H9 (cell line): ENCODE results near the gene KCTD5. TPM values are rescaled to one million over a fixed set of nuclear protein-coding genes. Genes with fewer than 3 reads are reported as not detected.

Experiments
- DNase-seq: peaks from one replicate; pipeline ENCODE4 v3.0.0-alpha.2; 2017
- H2AFZ ChIP-seq: one replicate; pipeline ENCODE4 v1.6.1; 2013; ENCODE audit warnings: mild to moderate bottlenecking, low read length, control low read depth, moderate library complexity
- H2AK5ac ChIP-seq: 2 replicates; pipeline ENCODE4 v1.6.1; 2013; ENCODE audit warnings: low read length, control low read depth, mixed read lengths; ENCODE audit not compliant: insufficient read length
- H2BK120ac ChIP-seq: one replicate; pipeline ENCODE4 v1.6.1; 2013; ENCODE audit warnings: low read depth, mild to moderate bottlenecking, low read length, control low read depth, inconsistent platforms; ENCODE audit not compliant: poor library complexity, severe bottlenecking
- H2BK12ac ChIP-seq: 2 replicates; pipeline ENCODE4 v1.6.1; 2013; ENCODE audit warnings: low read length, control low read depth, mixed read lengths, low read depth; ENCODE audit not compliant: insufficient read length
- H2BK15ac ChIP-seq: 2 replicates; pipeline ENCODE4 v1.6.1; 2013; ENCODE audit warnings: low read depth, low read length, control low read depth
- H2BK20ac ChIP-seq: one replicate; pipeline ENCODE4 v1.6.1; 2013; ENCODE audit warnings: low read depth, mild to moderate bottlenecking, low read length, control low read depth, inconsistent platforms; ENCODE audit not compliant: poor library complexity, severe bottlenecking
- H2BK5ac ChIP-seq: 2 replicates; pipeline ENCODE4 v1.6.1; 2013; ENCODE audit warnings: low read length, control low read depth, mixed read lengths; ENCODE audit not compliant: insufficient read length
- H3K14ac ChIP-seq: 2 replicates; pipeline ENCODE4 v1.6.1; 2013; ENCODE audit warnings: low read length, control low read depth; ENCODE audit not compliant: insufficient read depth
- H3K18ac ChIP-seq: 2 replicates; pipeline ENCODE4 v1.6.1; 2013; ENCODE audit warnings: low read depth, mild to moderate bottlenecking, mixed read lengths, low read length, control low read depth; ENCODE audit not compliant: insufficient read length
- H3K23ac ChIP-seq: 2 replicates; pipeline ENCODE4 v1.6.1; 2013; ENCODE audit warnings: low read length, control low read depth, mixed read lengths, low read depth; ENCODE audit not compliant: insufficient read length
- H3K23me2 ChIP-seq: 2 replicates; pipeline ENCODE4 v1.6.1; 2013; ENCODE audit warnings: low read depth, mild to moderate bottlenecking, mixed read lengths, low read length, control low read depth; ENCODE audit not compliant: insufficient read length, poor library complexity, severe bottlenecking
- H3K27ac ChIP-seq: 2 replicates; pipeline ENCODE4 v1.5.1; 2013; ENCODE audit warnings: low read length, control low read depth, mixed read lengths, low read depth; ENCODE audit not compliant: insufficient read length
- H3K27me3 ChIP-seq: 2 replicates; pipeline ENCODE4 v1.6.1; 2013; ENCODE audit warnings: low read length, control low read depth, inconsistent platforms; ENCODE audit not compliant: insufficient read depth
- H3K4ac ChIP-seq: 2 replicates; pipeline ENCODE4 v1.6.1; 2013; ENCODE audit warnings: low read depth, mild to moderate bottlenecking, control low read depth, inconsistent platforms, low read length, moderate library complexity
- H3K4me1 ChIP-seq: 2 replicates; pipeline ENCODE4 v1.6.1; 2013; ENCODE audit warnings: low read length, control low read depth, inconsistent platforms; ENCODE audit not compliant: insufficient read depth
- H3K4me2 ChIP-seq: 2 replicates; pipeline ENCODE4 v1.6.1; 2013; ENCODE audit warnings: low read length, control low read depth, mixed read lengths; ENCODE audit not compliant: insufficient read length, insufficient read depth
- H3K56ac ChIP-seq: 2 replicates; pipeline ENCODE4 v1.6.1; 2013; ENCODE audit warnings: low read depth, mild to moderate bottlenecking, mixed read lengths, low read length, control low read depth; ENCODE audit not compliant: insufficient read length
- H3K79me1 ChIP-seq: 2 replicates; pipeline ENCODE4 v1.6.1; 2013; ENCODE audit warnings: low read depth, mild to moderate bottlenecking, moderate library complexity, low read length, control low read depth, inconsistent platforms; ENCODE audit not compliant: insufficient read depth, poor library complexity, severe bottlenecking
- H3K79me2 ChIP-seq: 2 replicates; pipeline ENCODE4 v1.6.1; 2013; ENCODE audit warnings: low read length, control low read depth, inconsistent platforms; ENCODE audit not compliant: insufficient read depth
- H3K9ac ChIP-seq: 2 replicates; pipeline ENCODE4 v1.6.1; 2013; ENCODE audit warnings: low read length, control low read depth, mixed read lengths; ENCODE audit not compliant: insufficient read length; ENCODE audit errors: extremely low read depth
- H3K9me3 ChIP-seq: one replicate; pipeline ENCODE4 v1.6.1; 2013; ENCODE audit warnings: low read depth, low read length, inconsistent platforms; ENCODE audit not compliant: control insufficient read depth
- H3T11ph ChIP-seq: one replicate; pipeline ENCODE4 v1.6.1; 2013; ENCODE audit warnings: mild to moderate bottlenecking, low read length, control low read depth, inconsistent platforms
- H4K20me1 ChIP-seq: one replicate; pipeline ENCODE4 v1.6.1; 2013; ENCODE audit not compliant: control insufficient read depth, insufficient read length, insufficient read depth
- H4K5ac ChIP-seq: 2 replicates; pipeline ENCODE4 v1.6.1; 2013; ENCODE audit warnings: low read depth, mild to moderate bottlenecking, mixed read lengths, low read length, control low read depth; ENCODE audit not compliant: insufficient read length
- H4K8ac ChIP-seq: replicated peaks from 2 replicates; pipeline ENCODE4 v1.6.1; 2013; ENCODE audit warnings: low read length, control low read depth, mixed read lengths, low read depth; ENCODE audit not compliant: insufficient read length
- H4K91ac ChIP-seq: 2 replicates; pipeline ENCODE4 v1.6.1; 2013; ENCODE audit warnings: low read depth, mild to moderate bottlenecking, moderate library complexity, mixed read lengths, low read length, control low read depth; ENCODE audit not compliant: insufficient read length
- H3K27ac Mint-ChIP-seq, 3 experiments: 2 replicates in 2 of 3; 3 replicates in 1 of 3; pipeline ENCODE4 v1.8.0; 2020 to 2021; ENCODE audit warnings: mixed read lengths in 3 of 3, mild to moderate bottlenecking in 1 of 3, moderate library complexity in 1 of 3
- H3K27me3 Mint-ChIP-seq: 2 replicates; pipeline ENCODE4 v1.8.0; 2021; ENCODE audit warnings: low read depth, mild to moderate bottlenecking, moderate library complexity, mixed read lengths
- H3K36me3 Mint-ChIP-seq, 3 experiments: 2 replicates in 2 of 3; 3 replicates in 1 of 3; pipeline ENCODE4 v1.8.0; 2020 to 2021; ENCODE audit warnings: low read depth in 3 of 3, mixed read lengths in 3 of 3; ENCODE audit not compliant: insufficient read depth in 1 of 3
- H3K4me1 Mint-ChIP-seq, 2 experiments: 2 replicates each; pipeline ENCODE4 v1.8.0; 2020; ENCODE audit warnings: mixed read lengths in 2 of 2
- H3K4me3 Mint-ChIP-seq, 2 experiments: 2 replicates in 1 of 2; 3 replicates in 1 of 2; pipeline ENCODE4 v1.8.0; 2020 to 2021; ENCODE audit warnings: mild to moderate bottlenecking in 2 of 2, mixed read lengths in 2 of 2, moderate library complexity in 1 of 2
- H3K9me3 Mint-ChIP-seq, 2 experiments: 2 replicates in 1 of 2; 3 replicates in 1 of 2; pipeline ENCODE4 v1.8.0; 2020; ENCODE audit warnings: mild to moderate bottlenecking in 2 of 2, mixed read lengths in 2 of 2, moderate library complexity in 1 of 2
- WGBS: extraction: QIAGEN DNeasy Blood & Tissue Kit; methylation state at CpG from one replicate; pipeline ENCODE4 v1.1.7; 2013; ENCODE audit warnings: missing lambda C conversion rate, low lambda C conversion rate, mixed read lengths; ENCODE audit not compliant: insufficient read length; ENCODE audit errors: extremely low coverage; 5-methylcytosine and 5-hydroxymethylcytosine counted together
- total RNA-seq: library from RNA; stranded (reverse); gene quantifications from 2 replicates; pipeline ENCODE4 v1.2.1, GENCODE V29; 2021
- TF ChIP-seq, protein P1 (sequence below): fragments of 200-600 bp; sonication (generic); conservative IDR thresholded peaks from 3 replicates; pipeline ENCODE4 v1.8.0; 2021; ENCODE audit warnings: antibody characterized with exemption, mild to moderate bottlenecking

The KCTD5 gene
- total RNA-seq, 1 experiment from 2014 or later, result 39.9 TPM

DNA sequence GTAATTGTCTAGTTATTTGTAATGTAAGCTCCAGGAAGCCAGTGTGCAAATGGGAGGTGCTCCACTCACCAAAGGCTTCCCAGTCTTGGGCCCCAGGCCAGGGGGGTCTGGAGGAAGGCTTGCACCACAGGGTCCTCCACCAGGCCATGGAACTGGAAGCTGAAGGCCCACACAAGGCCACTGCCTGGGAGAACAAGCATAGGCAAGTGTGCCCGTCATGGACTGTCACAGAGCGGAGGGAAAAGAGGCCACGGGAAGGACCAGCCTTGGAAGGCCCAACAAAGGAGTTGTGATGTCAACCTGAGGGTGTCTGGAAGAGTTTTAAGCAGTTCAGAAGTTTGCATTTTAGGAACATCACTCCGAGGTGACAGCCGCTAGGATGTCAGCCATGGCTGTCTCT lies 67.2 kb downstream of the KCTD5 start:
- H3K56ac ChIP-seq, result no peak overlapping the region
- no peak overlapping the region for H2BK20ac ChIP-seq
- no peak overlapping the region for H3K18ac ChIP-seq
- WGBS, result no CpG with 5 or more reads among the region's 5 CpGs
- H2BK5ac ChIP-seq, result no peak overlapping the region
- no peak overlapping the region for H3K4ac ChIP-seq
- Mint-ChIP-seq H3K27ac (no peak overlapping the region; a peak in 3 of 7 replicates), H3K4me1 (peaks cover 20 to 22% of the 10 kb centered on the region in 2 experiments), H3K36me3 (peaks cover 21 to 25% (median 25%) of the 10 kb centered on the region in 3 experiments), H3K27me3 (peaks cover 2% of the 10 kb centered on the region; the same call in 1 of the 2 replicates), H3K9me3 (peaks cover 0 to 3% of the 10 kb centered on the region in 2 experiments; a peak in 1 of 5 replicates), H3K4me3 (no peak overlapping the region; a peak in 1 of 5 replicates)
- H3K9me3 ChIP-seq, result no peaks in the 10 kb centered on the region
- no peak overlapping the region for H2AFZ ChIP-seq
- peaks cover 8% of the 10 kb centered on the region for H3K23me2 ChIP-seq
- no peak overlapping the region for H4K91ac ChIP-seq
- H3K79me2 ChIP-seq, result peaks cover 13% of the 10 kb centered on the region
- H3K4me2 ChIP-seq, result no peak overlapping the region
- no peak overlapping the region for H3K9ac ChIP-seq
- H3K27me3 ChIP-seq, result no peaks in the 10 kb centered on the region
- H2BK120ac ChIP-seq, result no peak overlapping the region
- no peak overlapping the region for H3K23ac ChIP-seq
- H3T11ph ChIP-seq, result no peak overlapping the region
- no peak for DNase-seq
- H2BK15ac ChIP-seq, result no peak overlapping the region
- H4K20me1 ChIP-seq, result no peaks in the 10 kb centered on the region
- no peaks in the 10 kb centered on the region for H3K79me1 ChIP-seq
- no peak overlapping the region for H3K14ac ChIP-seq
- TF ChIP-seq, protein P1, sequence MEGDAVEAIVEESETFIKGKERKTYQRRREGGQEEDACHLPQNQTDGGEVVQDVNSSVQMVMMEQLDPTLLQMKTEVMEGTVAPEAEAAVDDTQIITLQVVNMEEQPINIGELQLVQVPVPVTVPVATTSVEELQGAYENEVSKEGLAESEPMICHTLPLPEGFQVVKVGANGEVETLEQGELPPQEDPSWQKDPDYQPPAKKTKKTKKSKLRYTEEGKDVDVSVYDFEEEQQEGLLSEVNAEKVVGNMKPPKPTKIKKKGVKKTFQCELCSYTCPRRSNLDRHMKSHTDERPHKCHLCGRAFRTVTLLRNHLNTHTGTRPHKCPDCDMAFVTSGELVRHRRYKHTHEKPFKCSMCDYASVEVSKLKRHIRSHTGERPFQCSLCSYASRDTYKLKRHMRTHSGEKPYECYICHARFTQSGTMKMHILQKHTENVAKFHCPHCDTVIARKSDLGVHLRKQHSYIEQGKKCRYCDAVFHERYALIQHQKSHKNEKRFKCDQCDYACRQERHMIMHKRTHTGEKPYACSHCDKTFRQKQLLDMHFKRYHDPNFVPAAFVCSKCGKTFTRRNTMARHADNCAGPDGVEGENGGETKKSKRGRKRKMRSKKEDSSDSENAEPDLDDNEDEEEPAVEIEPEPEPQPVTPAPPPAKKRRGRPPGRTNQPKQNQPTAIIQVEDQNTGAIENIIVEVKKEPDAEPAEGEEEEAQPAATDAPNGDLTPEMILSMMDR, result no peak
- no peak overlapping the region for H2AK5ac ChIP-seq
- no peaks in the 10 kb centered on the region; the same call in 1 of the 2 replicates for H3K4me1 ChIP-seq
- H2BK12ac ChIP-seq, result no peak overlapping the region
- H4K8ac ChIP-seq, result no peak overlapping the region
- H3K27ac ChIP-seq, result no peak overlapping the region
- no peak overlapping the region for H4K5ac ChIP-seq
